Muscle layer of colon (tissue), 2 donors: ENCODE results near the gene AKR1B1.

ENCODE experiments used
- H3K27ac ChIP-seq: one replicate; pipeline ENCODE4 v1.7.0; 2013; ENCODE audit warnings: low read depth, mild to moderate bottlenecking, low read length, moderate library complexity
- H3K27me3 ChIP-seq, 2 donors: one replicate each; pipeline ENCODE4 v1.7.0; 2013; ENCODE audit warnings: low read length in 2 of 2, mild to moderate bottlenecking in 2 of 2; ENCODE audit not compliant: insufficient read depth in 2 of 2, control insufficient read depth in 1 of 2
- H3K36me3 ChIP-seq: one replicate; pipeline ENCODE4 v1.7.0; 2013; ENCODE audit warnings: mild to moderate bottlenecking, low read length; ENCODE audit not compliant: insufficient read depth
- H3K4me1 ChIP-seq: one replicate; pipeline ENCODE4 v1.7.0; 2013; ENCODE audit warnings: mild to moderate bottlenecking, low read length; ENCODE audit not compliant: insufficient read depth
- H3K4me3 ChIP-seq, 2 donors: one replicate each; pipeline ENCODE4 v1.7.0; 2013; ENCODE audit warnings: low read length in 2 of 2, low read depth in 1 of 2, mild to moderate bottlenecking in 1 of 2, moderate library complexity in 1 of 2
- H3K9ac ChIP-seq: one replicate; pipeline ENCODE4 v1.7.0; 2013; ENCODE audit warnings: low read length
- H3K9me3 ChIP-seq: one replicate; pipeline ENCODE4 v1.7.0; 2013; ENCODE audit warnings: mild to moderate bottlenecking, low read length
- donor health status: abdominal sarcoma.
- donor health status: Adenocarcinoma of cecum.

AKR1B1 gene

DNA sequence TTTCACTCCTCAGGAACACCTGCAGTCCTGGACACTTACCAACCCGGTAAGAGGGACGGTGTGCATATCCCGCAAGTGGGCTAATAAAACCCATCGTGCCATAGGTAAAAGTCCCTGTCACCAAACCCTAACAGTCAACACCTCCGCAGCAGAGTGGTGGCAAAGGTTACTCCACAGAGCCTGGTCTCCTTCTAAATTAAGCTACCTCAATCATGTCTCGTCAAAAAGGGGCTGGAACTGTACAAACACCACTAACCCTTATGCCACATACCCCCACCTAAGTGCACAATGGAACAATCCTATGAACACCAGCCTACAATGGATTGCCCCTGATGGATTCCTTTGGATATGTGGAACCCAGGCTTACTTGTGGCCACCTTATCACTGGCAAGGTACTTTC lies 9.6 kb upstream of the AKR1B1 start:
- Histone ChIP-seq H3K9me3 (no peaks in the 10 kb centered on the region), H3K27ac (no peak overlapping the region), H3K36me3 (no peaks in the 10 kb centered on the region), H3K4me1 (no peaks in the 10 kb centered on the region), H3K9ac (no peak overlapping the region), H3K27me3 (no peaks in the 10 kb centered on the region), H3K4me3 (no peak overlapping the region)

- H3K4me1 ChIP-seq, result no peaks in the 10 kb centered on the region
- H3K4me3 ChIP-seq, result no peak overlapping the region
- H3K27me3 ChIP-seq, result no peaks in the 10 kb centered on the region
- no peak overlapping the region for H3K9ac ChIP-seq
- no peaks in the 10 kb centered on the region for H3K9me3 ChIP-seq
- H3K36me3 ChIP-seq, result no peaks in the 10 kb centered on the region
- no peak overlapping the region for H3K27ac ChIP-seq
Measured at GRCh38 chr7:134468054-134468453, 9.2 kb upstream of the AKR1B1 start.

DNA sequence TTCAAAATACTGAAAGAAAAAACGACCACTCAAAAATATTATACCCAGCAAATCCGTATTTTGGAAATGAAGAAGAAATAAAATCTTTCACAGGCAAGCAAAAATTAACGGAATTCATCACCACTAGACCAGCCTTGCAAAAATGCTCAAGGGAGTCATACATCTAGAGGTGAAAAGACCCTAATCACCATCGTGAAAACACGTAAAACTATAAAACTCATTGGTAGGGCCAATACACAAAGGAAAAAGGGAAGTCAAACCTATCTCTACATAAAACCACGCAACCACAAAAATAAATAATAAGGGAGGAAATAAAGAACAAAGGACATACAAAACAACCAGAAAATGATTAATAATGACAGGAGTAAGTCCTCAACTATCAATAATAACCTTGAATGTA lies 6.6 kb upstream of the AKR1B1 start:
- no peaks in the 10 kb centered on the region for H3K27me3 ChIP-seq
- H3K36me3 ChIP-seq, result no peaks in the 10 kb centered on the region
- H3K4me3 ChIP-seq, result no peak overlapping the region
- H3K9ac ChIP-seq, result no peak overlapping the region
- no peak overlapping the region for H3K27ac ChIP-seq
- no peaks in the 10 kb centered on the region for H3K9me3 ChIP-seq
- no peaks in the 10 kb centered on the region for H3K4me1 ChIP-seq

- H3K27ac ChIP-seq, result no peak overlapping the region
- no peaks in the 10 kb centered on the region for H3K9me3 ChIP-seq
- H3K36me3 ChIP-seq, result no peaks in the 10 kb centered on the region
- H3K27me3 ChIP-seq, result no peaks in the 10 kb centered on the region
- H3K9ac ChIP-seq, result no peak overlapping the region
- H3K4me3 ChIP-seq, result no peak overlapping the region
- peaks cover 4% of the 10 kb centered on the region for H3K4me1 ChIP-seq
Measured at GRCh38 chr7:134464496-134464895, 5.6 kb upstream of the AKR1B1 start.

DNA sequence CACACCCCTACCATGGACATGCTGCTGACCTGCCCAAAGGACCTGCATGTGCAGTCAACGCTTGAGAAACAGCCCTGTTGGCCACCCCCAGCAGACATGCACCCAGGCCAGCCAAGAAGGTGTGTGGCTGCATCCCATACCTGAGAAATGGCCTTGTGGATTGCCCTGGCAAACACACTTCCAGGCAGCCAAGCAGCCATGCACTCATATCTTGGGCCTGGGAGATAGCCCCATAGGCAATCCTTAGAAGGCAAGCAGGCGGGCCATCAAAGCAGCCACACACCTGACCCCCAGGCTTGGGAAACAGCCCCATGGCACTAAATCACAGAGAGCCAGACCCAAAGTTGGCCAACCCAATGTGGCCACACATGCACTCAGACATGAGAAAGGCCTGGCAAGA lies 4.9 kb upstream of the AKR1B1 start:
- no peaks in the 10 kb centered on the region for H3K36me3 ChIP-seq
- H3K4me1 ChIP-seq, result peaks cover 5% of the 10 kb centered on the region
- no peak overlapping the region for H3K27ac ChIP-seq
- no peak overlapping the region for H3K9ac ChIP-seq
- H3K27me3 ChIP-seq, result no peaks in the 10 kb centered on the region
- no peak overlapping the region for H3K4me3 ChIP-seq
- no peaks in the 10 kb centered on the region for H3K9me3 ChIP-seq

DNA sequence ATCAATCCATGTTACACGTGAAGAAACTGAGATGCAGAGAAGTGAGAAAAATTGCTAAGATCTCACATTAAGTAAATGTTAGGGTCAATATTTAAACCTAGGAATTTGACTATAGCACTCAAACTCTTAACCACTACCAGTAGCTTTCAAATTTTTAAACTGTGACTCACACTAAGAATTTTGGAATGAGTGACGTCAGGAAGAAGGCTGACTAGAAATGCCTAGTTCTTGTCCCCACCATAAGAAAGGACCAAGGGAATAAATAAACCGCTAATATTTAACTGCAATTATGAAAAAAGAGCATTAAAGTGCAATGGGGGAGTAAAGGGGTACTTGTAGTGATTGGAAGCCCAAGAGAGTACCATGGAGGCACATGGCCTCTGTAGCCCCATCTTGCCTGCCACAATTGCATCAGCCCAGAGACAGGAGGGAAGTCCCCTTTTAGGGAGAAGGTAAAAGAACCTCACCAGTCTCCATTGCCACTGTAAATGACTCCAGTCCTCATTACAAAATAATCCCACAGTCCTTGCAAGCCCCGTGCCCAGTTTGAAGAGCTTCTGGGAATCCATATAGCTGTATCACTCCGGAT lies 3.5 kb upstream of the AKR1B1 start:
- Histone ChIP-seq H3K4me1 (peaks cover 12% of the 10 kb centered on the region), H3K9ac (no peak overlapping the region), H3K9me3 (no peaks in the 10 kb centered on the region), H3K4me3 (no peak overlapping the region), H3K36me3 (no peaks in the 10 kb centered on the region), H3K27me3 (no peaks in the 10 kb centered on the region), H3K27ac (no peak overlapping the region)

DNA sequence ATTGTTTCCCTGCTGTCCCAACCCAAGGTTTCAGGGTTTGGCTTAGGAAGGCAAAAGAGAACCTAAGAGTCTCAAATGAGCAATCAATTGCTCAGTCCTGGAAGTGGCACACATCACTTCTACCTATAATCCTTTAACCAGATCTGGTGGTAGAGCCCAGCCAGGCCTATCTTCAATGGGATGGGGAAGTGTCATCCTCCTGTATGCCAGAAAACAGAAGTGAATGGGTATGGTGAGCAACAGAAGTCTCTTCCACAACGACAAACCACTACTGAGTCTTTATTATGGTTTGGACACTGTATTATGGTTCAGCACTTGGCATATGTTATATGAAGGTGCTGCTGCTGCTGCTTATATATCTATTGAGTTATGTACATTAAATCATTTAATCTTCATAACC lies 3.0 kb upstream of the AKR1B1 start:
- Histone ChIP-seq H3K36me3 (no peaks in the 10 kb centered on the region), H3K9ac (no peak overlapping the region), H3K27me3 (no peaks in the 10 kb centered on the region), H3K9me3 (no peaks in the 10 kb centered on the region), H3K4me3 (no peak overlapping the region), H3K4me1 (peaks cover 13% of the 10 kb centered on the region), H3K27ac (no peak overlapping the region)

- peaks cover 15% of the 10 kb centered on the region for H3K4me1 ChIP-seq
- no peak overlapping the region for H3K4me3 ChIP-seq
- H3K9ac ChIP-seq, result no peak overlapping the region
- no peaks in the 10 kb centered on the region for H3K9me3 ChIP-seq
- H3K36me3 ChIP-seq, result no peaks in the 10 kb centered on the region
- H3K27ac ChIP-seq, result no peak overlapping the region
- no peaks in the 10 kb centered on the region for H3K27me3 ChIP-seq
Measured at GRCh38 chr7:134459981-134460380, 1.1 kb upstream of the AKR1B1 start.

DNA sequence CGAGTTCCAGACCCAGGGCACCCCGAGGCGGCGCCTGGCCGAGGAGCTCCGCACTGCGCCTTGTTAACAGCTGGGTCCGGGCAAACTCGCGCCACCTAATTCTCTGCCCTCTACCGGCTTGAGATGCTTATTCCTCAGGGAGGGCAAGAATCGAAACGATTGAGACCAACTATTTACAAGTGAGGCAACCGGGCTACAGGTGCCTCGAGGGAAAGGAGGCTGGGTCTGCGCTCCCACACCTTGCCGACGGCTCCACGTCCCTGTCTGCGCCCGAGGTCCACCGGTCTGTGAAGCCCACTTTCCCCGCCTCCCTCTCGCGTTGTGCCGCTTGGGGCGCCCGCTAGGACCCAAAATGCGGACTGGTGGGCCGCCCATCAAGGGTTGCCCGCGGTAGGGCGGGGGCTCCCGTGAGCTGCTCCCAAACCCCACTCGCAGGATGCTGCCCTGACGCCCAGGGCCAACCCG lies 527 bp downstream of the AKR1B1 start:
- H3K4me1 ChIP-seq, result peaks cover 21% of the 10 kb centered on the region
- H3K9ac ChIP-seq, result peak overlapping the region; percentile 75
- peak overlapping the region; percentile 80 for H3K27ac ChIP-seq
- no peaks in the 10 kb centered on the region for H3K27me3 ChIP-seq
- H3K4me3 ChIP-seq, result peak overlapping the region; percentile 63 to 81
- H3K36me3 ChIP-seq, result no peaks in the 10 kb centered on the region
- H3K9me3 ChIP-seq, result no peaks in the 10 kb centered on the region

GRCh38 chr7:134457210-134457609 lies 1.7 kb downstream of the AKR1B1 start:
- Histone ChIP-seq H3K27me3 (no peaks in the 10 kb centered on the region), H3K4me1 (peaks cover 21% of the 10 kb centered on the region), H3K9me3 (no peaks in the 10 kb centered on the region), H3K4me3 (no peak overlapping the region), H3K9ac (no peak overlapping the region), H3K36me3 (no peaks in the 10 kb centered on the region), H3K27ac (no peak overlapping the region)

GRCh38 chr7:134454277-134454676 lies 4.6 kb downstream of the AKR1B1 start:
- no peak overlapping the region for H3K27ac ChIP-seq
- H3K36me3 ChIP-seq, result peaks cover 21% of the 10 kb centered on the region
- H3K9ac ChIP-seq, result no peak overlapping the region
- H3K4me3 ChIP-seq, result no peak overlapping the region
- peaks cover 16% of the 10 kb centered on the region for H3K4me1 ChIP-seq
- H3K9me3 ChIP-seq, result no peaks in the 10 kb centered on the region
- no peaks in the 10 kb centered on the region for H3K27me3 ChIP-seq

DNA sequence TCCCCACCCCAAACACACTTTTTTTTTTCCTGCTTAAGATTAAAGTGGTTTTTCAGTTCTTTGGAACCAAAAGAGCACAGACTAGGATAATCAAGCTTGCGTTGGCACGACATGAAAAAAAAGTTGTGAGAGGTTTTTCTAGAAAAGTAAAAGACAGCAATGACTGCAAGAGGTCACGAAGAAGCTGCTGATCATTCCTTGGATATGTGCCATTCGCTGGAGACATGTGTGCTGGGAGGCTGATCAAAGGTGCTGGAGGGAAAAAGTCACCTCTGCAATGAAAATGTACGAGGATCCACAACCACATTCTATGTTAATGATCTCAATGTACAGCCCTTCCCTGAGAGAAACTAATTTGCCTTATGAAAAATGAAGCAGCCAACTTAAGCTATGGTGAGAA lies 5.4 kb downstream of the AKR1B1 start:
- Histone ChIP-seq H3K27ac (no peak overlapping the region), H3K4me1 (peaks cover 16% of the 10 kb centered on the region)

More for the DNA sequence above, 5.4 kb downstream of the AKR1B1 start:
- peaks cover 27% of the 10 kb centered on the region for H3K36me3 ChIP-seq
- no peak overlapping the region for H3K9ac ChIP-seq
- H3K27me3 ChIP-seq, result no peaks in the 10 kb centered on the region
- H3K4me3 ChIP-seq, result no peak overlapping the region
- H3K9me3 ChIP-seq, result no peaks in the 10 kb centered on the region
